GM21390 (cell line): ENCODE data around the gene CD44.
A peak's percentile ranks its signal among the peaks of the same experiment; 100 is the strongest.

ENCODE experiments used
- ATAC-seq: cut with Tn5 transposase; IDR thresholded peaks from one replicate; pipeline ENCODE4 v1.9.1; 2021; ENCODE audit not compliant: unreplicated experiment

CD44 gene

DNA sequence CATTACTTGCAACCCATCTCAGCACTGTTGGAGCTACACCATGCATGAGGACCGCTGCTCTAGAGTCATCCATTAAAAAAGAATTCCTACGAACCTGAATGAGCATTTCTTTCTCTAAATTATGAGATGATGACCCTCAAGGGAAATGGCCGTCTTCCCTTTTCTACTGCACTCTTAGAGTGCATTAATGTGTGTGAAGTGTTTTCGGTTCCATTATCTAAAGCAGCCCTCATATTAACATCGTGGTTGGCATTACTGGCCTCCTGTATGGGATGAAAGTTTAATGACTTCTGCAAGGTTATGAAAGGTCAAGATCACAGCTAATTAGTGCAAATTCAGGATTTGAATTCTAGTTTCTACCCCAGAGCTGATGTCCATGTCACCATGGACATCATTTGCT is 16.7 kb downstream of the CD44 start:
- no peak for ATAC-seq

DNA sequence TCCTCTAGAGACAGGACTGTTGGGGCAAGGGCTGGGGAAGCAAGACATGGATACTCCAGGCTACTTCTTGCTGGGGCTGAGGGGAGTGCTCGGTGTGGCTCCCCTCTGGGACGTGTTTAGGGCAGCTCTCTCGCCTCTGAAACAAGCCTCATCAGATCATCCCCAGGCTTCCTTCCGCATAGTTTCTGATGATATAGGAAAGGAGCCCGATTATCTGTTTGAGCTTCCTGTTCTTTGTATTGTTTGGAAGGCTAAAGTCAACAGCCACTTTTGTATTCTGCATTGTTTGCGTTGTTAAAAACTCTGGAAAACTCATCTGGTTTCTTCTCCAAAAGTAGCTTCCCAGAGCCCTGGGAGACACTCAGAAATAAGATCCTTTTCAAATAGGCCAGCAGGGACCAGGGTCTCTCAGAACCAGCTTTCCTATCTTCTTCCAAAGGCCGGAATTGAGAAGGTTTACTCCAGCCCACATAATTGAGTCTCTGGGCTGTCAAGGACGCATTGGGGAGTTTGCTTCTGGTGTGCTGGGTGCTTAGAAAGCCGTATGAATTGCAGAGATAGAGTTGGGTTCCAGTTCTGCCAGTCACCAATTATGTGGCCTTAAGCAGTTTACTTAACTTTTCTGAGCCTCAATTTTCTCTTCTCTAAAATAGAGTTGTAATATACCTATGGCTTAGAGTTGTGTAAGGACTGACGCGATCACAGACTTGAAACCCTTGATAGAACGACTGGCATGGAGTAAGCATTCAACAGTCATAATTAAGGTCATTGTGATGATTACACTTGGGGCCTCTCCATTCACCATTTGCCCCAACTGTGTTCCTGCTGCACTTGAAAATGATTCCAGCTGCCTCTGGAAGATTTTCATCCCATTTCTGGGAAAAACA is 19.1 kb downstream of the CD44 start:
- no peak for ATAC-seq

DNA sequence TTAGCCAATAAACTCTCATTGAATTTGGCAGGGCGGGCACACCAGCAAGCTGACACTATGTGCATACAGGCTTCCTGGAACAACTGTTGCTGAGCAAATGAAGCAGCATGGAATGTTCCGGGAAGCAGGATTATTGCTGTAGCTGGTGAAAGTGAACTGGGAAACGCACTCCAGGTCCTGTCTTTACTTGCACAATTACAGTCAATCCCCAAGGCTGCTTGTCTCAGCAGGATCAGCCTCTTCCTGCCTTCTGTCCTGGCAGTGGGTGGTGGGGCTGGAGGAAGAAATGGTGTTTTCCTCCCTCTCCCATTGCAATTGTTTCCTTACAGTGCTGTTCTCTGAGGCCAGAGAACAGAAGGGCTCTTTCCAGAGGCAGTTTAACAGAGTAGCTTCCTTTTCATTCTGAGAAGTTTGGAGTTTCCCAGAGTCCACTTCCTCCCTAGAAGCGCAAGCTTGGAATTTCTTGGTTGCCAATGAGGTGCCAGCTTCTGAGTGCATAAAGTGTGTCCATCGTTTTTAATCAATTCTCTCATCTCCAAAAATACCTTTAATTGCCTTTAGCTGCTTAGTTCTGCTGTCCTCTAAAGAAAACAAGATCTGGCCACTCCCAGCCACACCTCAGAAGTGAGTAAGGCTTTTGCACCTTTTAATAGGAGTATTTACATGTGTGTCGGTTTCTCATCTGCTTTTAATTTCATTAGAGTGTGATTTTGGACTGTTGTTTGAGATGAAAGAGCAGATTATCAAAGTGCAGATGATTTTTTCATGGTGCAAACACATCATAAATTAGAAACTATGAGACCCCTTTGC is 19.9 kb downstream of the CD44 start:
- no peak for ATAC-seq

DNA sequence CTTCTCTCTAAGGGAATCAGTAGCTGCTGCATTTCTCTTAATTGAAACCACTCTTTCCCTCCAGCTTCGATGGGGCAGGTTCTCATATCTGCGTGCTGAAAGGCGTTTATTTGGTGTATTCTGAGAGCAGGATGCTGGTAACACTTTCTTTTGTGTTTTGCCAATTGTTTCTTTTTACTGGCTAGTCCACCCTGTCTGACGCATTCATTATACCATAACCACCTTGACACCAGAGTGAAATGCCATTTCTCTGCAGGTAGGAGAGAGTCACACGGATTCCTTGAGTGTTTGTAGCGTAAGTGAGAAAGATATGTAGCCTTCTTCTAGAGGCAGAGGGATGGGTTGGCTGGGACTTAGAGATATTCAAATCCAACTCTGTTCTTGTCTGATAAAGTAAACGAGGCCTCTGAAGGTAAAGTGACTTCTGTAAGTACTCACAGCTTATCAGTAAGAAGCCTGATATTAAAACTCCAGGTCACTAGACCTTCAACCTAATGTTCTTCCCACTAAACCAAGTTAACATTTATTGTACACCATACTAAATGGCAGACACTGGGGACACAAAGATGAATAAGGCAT is 21.4 kb downstream of the CD44 start:
- ATAC-seq: no peak

DNA sequence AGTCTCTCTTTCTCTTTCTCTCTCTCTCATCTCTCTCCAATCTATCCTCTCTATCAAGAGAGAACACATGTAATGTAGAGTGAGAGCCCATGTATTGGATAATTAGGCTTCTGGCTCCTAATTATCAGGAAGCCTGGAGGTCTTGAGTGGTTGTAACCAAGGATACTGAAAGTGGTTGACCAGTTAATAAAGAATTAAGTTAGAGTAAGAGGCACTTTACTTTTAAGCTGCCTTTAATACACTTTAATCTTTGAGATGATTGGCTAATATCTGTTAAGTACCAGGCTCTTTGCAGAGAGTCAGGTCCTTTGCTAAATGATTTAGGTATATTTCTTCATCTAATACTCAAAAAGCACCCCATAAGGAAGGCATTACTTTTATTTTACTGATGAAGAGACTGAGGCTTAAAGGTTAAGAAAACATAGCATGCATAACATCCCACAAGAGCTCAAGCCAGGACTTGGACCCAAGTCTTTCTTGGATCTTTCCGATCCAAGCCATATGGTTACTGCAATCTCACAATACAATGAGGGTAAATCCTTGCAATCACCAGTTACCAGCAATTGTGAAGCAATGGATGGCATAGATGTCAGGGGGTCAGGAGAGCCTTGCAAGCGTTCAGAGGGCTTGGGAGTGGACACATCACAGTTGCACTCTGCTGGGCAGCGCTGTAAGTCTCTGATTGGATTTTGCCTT is 22.1 kb downstream of the CD44 start:
- ATAC-seq: no peak

DNA sequence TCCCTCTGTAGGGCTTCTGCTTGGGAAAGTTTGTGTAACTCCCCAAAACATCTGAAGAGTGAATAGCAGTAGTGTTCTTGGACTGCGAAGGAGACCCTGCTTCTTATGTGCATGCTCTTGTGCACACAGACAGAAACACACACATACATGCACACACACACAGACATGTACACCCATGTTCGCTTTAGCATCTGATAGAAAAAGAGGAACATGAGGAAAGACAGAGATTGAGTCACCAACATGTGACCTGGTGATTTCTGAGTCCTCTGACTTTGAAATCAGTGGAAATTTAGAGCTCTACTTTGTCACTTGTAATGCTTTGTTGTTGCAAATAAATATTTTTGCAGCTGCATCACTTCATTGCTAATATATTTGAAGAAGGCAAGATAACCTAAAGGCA is 23.8 kb downstream of the CD44 start:
- ATAC-seq: no peak

DNA sequence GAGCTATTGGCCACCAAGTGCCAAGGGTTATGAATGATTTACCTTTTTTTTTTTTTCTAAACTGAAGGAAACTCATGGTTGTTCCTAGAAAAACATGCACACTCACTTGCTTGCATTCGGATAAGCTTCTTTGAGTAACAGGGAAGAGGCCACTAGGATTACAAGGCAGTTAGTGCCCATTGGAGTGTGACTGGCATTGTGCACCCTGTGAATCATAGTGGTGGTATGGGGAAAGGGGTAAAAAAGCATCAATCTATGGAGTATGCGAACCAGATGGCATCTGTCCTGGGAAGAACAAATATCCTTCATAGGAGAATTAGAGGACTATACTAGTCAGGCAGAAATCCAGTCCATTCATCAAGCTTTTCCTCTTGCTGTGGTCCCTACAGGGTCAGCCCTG is 24.2 kb downstream of the CD44 start:
- ATAC-seq: no peak

DNA sequence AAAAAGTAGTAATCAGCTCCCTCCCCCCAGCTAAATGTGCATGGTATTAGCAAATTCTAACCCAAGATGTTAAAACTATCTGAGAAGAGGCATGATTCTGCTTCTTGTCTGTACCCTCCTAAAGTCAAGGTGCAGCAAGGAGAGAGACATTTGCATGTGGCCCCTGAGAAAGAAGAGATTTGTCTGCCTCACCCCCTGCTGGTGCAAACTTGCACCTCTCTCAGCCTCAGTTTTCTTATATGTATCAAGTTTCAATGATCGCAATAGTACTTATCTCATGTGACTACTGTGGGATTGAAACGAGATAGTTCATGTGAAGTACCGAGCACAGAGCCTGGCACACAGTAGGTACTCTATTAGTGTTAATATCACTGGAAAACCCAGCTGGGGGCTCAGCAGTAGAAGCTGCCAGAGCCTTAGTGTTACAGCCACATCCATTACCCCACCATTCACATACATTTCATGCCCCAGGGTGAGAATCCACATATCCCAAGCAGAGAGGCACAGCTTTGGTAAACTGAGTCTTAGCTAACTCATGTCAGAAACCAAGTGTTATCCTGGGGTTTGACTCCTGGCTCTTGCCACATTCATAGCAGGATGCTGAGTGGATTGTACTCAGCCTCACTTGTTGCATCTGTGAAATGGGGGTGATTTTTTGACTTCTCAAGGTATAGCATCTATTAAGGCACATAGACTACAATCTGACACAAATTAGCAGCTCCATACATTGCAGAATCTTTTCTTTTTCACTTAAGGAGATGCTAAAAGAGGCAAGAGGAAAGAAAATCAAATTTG is 24.9 kb downstream of the CD44 start:
- ATAC-seq: no peak

DNA sequence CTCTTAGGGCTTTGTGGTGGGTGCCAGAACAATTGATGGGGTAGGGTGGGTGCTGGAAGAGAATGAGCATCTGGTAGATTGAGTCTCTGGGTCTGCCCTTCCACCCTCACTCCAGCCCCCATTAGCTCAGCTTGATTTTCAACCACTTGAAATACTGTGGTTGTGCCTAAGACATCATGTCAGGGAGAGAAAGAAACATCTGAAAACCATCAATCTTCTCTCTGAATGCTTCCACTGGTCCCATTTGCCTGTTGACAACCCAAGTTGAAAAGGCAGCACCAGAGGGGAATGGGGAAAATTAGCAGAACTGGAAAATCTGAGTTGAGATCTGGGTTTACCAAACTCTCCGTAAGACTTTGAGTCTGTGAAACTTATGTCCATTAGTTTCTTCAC is 26.1 kb downstream of the CD44 start:
- ATAC-seq: no peak

DNA sequence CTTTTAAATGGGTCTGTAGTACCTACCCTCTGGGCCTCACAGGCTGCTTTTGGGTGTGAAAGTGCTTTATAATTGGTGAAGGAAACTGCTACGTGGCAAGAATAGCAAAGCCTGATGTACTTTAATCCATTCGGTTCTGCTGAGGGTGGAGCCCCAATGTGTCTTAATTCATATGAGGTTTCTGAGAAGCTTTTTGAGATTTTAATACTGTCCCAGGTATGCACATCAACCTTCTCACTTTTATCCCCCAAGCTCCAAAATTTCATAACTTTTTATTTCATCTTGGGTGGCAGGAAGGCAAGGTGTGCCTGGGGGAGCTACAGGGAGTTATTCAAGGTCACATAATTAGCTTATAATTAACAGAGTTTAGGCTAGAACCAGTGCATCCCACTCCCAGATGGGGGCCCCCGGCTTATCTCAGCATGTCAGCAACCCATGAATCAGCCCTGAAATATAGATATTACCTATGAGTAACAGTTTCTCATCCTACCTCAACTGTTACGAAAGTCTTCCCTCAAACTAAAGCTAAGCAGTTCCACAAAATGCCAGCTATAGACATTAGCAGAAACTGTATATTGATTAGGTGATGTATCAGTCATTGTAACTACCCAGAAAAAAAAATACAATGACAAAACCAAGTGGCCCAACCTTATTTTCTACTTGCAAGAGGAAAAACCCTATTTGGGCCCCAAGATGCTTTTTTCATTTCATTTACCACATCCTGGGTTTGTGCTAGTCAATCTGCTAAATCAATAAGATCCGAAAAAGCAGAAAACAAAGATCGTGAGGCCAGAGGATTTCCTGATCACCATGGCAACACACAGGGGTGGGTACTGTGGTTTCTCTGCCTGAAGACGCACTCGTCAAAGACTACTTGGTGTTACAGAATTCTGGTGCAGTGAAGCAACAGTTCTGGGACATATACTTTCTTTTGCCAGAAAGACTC is 26.7 kb downstream of the CD44 start:
- ATAC-seq: peak; percentile 77

DNA sequence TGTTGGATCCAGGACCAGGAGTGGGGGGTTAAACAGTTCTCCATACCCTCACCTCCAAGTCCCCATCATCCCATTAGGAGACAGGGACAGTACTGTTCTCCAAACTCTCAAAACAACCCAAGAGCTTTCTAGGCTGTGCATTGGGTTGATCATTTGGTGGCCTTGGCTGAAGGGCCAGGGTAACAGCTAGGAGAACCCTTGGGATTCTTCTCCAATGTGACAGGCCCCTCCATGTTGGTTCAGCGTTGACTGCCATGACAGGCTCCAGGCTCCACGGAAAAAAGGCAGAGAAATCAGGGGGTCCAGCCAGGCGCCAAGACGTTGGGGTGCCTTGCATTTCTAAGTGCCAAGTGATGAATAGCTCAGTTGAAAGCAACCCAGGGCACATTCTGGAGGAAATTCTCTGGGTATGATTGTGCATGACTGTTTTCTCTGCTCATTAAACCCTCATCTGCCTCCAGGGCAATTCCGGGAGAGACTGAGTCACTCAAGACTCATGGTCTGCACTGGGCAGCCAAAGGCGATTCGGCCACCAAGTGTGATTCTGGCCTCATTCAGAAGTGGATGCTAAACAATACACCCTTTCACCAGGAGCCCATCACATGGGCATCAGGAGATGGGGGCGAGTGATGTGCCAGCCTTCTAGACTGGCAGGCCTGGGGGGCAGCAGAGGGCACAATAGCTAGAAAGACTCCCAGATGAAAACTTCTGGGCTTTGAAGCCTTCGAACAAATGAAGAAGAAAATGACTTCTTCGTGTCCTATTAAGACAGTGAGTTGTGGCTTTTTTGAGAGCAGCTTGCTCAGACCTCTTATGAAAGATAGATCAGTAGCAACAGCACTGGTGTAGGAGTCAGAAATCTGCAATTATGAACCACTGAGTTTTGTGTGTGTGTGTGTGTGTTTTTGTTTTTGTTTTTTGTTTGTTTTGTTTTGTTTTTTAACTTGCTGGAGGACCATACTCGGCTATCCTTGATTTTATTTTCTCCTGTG is 27.7 kb downstream of the CD44 start:
- peak; percentile 9 for ATAC-seq

DNA sequence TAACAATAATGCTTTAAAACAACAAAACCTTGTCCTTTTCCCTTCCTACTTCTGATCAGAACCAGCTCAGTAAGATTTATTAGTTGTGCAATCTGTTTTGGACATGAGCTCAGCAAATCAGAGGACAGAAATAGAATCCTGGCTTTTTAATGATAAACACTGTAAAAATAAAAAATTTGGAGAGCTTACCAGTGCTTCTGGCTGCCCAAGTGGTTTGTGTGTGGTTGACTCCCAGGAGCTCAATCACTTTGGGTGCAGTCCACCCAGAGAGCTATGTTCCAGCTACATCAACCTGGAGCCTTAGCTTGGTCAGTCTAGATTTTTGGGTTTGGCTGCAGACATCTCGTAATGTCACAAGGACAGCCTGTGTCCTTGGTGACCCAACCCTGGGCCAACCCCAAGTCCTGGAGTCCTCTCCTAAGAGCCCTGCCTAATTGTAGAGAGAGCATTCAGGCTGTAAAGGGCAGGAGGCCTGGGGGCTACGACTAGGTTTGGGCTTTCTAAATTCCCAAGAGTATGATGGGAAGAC is 28.5 kb downstream of the CD44 start:
- ATAC-seq: no peak

DNA sequence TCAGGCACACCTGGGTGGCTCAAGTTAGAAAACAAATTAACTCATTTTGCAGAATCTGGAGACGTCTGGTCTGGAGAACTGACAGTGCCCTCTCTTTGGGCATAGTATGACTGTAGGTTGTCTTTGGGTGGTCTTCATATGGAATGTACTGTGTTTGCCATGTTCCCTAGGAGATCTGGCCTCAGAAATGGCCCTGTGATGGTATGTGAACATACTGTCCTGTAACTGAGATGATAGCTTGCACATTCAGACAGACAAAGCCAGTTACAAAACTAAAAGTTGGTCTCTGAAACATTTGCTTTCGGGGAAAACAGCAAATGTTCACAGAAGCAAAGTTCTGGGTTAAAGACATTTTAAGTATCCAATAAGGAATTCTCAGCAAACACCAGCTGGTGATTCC is 29.7 kb downstream of the CD44 start:
- ATAC-seq: no peak

DNA sequence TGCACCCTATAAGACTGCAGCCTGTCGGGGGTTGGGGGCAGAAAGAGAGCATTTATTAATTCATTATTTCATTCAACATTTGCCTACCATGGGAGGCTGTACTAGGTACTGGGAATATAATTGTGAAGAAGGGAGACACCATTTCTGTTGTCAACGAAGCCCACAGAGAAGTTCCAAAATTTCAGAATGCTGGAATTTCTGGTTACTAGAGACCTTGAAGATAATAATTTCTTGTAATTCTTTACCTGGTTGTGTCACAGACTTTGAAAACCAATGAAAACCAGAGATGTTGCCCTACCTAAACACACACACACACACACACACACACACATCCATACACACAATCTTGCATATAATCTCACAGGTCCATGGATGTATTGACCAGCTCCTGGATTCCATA is 30.1 kb downstream of the CD44 start:
- no peak for ATAC-seq

DNA sequence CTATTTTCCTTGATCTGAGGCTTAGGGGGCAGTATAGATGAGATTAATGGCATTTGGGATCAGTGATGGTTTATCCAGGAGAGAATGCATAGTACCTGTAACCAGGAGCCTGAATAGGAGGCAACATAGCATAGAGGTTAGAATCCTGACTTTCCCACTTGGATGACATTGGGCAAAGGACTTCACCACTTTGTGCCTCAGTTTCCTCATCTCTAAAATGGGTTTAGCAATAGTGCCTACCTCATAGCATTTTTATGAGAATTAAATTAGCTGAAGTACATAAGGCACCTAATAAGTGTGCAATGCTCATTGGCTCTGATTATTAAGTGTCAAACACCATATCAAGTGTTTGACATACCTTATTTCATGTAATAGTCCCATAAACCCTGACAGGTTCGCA is 30.8 kb downstream of the CD44 start:
- ATAC-seq: no peak

DNA sequence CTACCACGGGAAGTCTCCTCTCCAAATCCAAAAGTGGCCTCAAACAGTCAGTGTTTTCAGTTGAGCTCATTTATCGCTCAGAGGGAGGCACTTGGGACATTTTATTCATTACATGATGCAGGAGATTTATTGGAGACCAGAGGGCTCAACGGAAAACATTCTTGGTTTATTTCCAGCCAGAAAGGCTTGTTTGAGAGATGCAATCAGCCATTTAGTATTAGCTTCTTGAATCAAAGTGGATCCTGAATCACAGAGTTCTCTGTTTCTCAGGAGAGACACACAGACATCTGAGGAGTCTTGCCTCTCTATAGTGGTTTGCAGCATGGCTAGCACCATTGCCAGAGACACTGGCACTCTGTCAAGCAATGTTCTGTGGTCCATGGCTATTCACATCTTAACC is 31.5 kb downstream of the CD44 start:
- ATAC-seq: no peak

DNA sequence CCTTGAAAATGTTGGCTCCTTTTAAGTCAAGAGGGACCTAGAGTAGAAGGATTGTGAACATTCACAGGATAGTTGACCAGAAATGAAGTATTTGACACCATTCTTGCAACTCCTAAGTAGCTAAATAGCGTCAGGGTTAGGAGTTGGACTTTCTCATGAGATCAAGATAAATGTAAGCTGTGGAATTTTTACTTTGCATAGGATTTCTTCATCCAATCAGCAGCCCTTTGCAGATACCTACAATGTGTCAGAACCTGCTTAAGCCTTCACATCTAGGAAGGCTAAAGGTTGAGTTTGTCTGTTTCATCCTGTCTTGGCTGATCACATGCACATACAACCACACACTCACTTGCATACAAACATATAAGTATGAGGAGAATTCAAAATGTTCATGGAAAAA is 32.3 kb downstream of the CD44 start:
- ATAC-seq: no peak

DNA sequence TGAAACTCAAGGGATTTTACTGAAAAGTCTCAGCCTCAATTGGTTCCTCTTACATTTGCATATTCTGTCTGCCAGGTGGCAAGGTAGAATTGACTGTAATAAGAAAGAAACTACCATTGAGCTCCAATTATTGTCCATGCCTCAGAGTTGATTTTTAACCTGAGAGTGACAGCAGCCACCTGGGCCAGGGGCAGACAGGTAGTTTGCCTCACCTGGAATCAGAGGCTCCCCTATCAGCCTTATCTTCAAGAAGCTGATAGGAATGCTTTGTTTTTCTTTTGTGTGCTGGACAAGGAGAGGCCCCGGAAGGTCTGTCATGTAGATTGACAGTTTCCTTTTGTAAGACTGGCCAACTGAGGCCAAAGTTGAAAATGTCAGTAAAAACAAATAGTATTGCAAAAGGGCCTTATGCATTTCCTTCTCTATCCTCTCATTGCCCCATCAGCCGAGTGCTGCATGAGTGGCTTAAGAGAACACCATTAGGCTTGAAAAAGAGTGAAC is 34.1 kb downstream of the CD44 start:
- ATAC-seq: peak; percentile 66
